ENCODE results near the gene C18orf32. TPM values are rescaled to one million over a fixed set of nuclear protein-coding genes. Genes with fewer than 3 reads are reported as not detected.
A peak's percentile ranks its signal among the peaks of the same experiment; 100 is the strongest.

Gene C18orf32
- polyA plus RNA-seq (2011; rRNA removed) = 35.3 and 59.1 TPM in 2 replicates
- 12.5 and 14.0 TPM in 2 replicates for polyA plus RNA-seq (2012; cell fraction: cytosol; rRNA removed)
- polyA plus RNA-seq (2012; cell fraction: nucleus; rRNA removed) = 3.8 and 5.1 TPM in 2 replicates
- 12.7 to 14.5 TPM (median 13.1 TPM) in 3 replicates for polyA plus RNA-seq (2017; fragmentation: RNase III; extraction: RNeasy Plus Mini Kit Qiagen cat#74134 plus additional on column Dnase treatment)
- 2.4 and 2.8 TPM in 2 replicates for polyA minus RNA-seq (2011; rRNA and poly(A)+ RNA removed)

- DNase-seq (ENCODE audit: low read depth in 1 of 2, low spot score in 1 of 2) (peak; percentile 75 to 91), FAIRE-seq (no peak), ATAC-seq (peak; percentile 94 to 96)
- WGBS (ENCODE audit: missing lambda C conversion rate) = 6% methylated on average over 36 of the region's 69 CpGs
- H3K4me2 ChIP-seq = peak within 1 kb of the TSS; percentile 91
- TF ChIP-seq RNF2 (IDR thresholded peaks at IDR 0.05; ENCODE audit: borderline replicate concordance, low read depth) = 0 out of 2 replicates have a peak, but pooled peaks have one; percentile 29
- TF ChIP-seq MYC (IDR thresholded peaks at IDR 0.05; ENCODE audit: borderline replicate concordance, low read length) = no peak
- TF ChIP-seq ZFP36 (IDR thresholded peaks at IDR 0.05; ENCODE audit: borderline replicate concordance, partially characterized antibody) = no peak
- 0 out of 2 replicates have a peak, but pooled peaks have one; percentile 44 for TF ChIP-seq POLR2AphosphoS2 (conservative IDR thresholded peaks at IDR 0.05; ENCODE audit: low read length)
- TF ChIP-seq GATA3 (IDR thresholded peaks at IDR 0.05; ENCODE audit: borderline replicate concordance) = peak; percentile 34; the same call in 1 of the 2 replicates
- no peak for TF ChIP-seq HOXB13 (CRISPR knock-in tag; IDR thresholded peaks at IDR 0.05; ENCODE audit: low read depth)
- peak; percentile 60; the same call in 1 of the 2 replicates for TF ChIP-seq PBX3 (IDR thresholded peaks at IDR 0.05)
- no peak for TF ChIP-seq FOSL2 (IDR thresholded peaks at IDR 0.05)
- 0 out of 2 replicates have a peak, but pooled peaks have one; percentile 11 for TF ChIP-seq FOSL2 (CRISPR knock-in tag; IDR thresholded peaks at IDR 0.05)
- no peak for TF ChIP-seq USF2 (IDR thresholded peaks at IDR 0.05)
- peak; percentile 64; the same call in 1 of the 2 replicates for TF ChIP-seq HOXA7 (CRISPR knock-in tag; IDR thresholded peaks at IDR 0.05)
- no peak for TF ChIP-seq HES2 (IDR thresholded peaks at IDR 0.05)
- peak; percentile 69 for TF ChIP-seq POLR2A (IDR thresholded peaks at IDR 0.05; ENCODE audit: low read length)
- peak; percentile 22 for TF ChIP-seq FOSB (CRISPR knock-in tag; IDR thresholded peaks at IDR 0.05)
- peak; percentile 89 for TF ChIP-seq TFCP2L1 (CRISPR knock-in tag; IDR thresholded peaks at IDR 0.05)
- TF ChIP-seq BCL3 (IDR thresholded peaks at IDR 0.05) = peak; percentile 61; the same call in 1 of the 3 replicates
- no peak for TF ChIP-seq CHD2 (IDR thresholded peaks at IDR 0.05; ENCODE audit: low read length, partially characterized antibody)
- TF ChIP-seq PHF8 (IDR thresholded peaks at IDR 0.05; ENCODE audit: borderline replicate concordance, low read depth) = peak; percentile 30; the same call in 1 of the 2 replicates
- no peak for TF ChIP-seq NFE2L2 (conservative IDR thresholded peaks at IDR 0.05; ENCODE audit: low read length)
- no peak for TF ChIP-seq RCOR1 (IDR thresholded peaks at IDR 0.05; ENCODE audit: low read depth, low read length)
- TF ChIP-seq RFX5 (IDR thresholded peaks at IDR 0.05) = no peak
- TF ChIP-seq JUN (IDR thresholded peaks at IDR 0.05) = peak; percentile 81 to 92
- TF ChIP-seq SMC3 (IDR thresholded peaks at IDR 0.05) = 0 out of 3 replicates have a peak, but pooled peaks have one; percentile 6
- TF ChIP-seq TP53 (CRISPR knock-in tag; IDR thresholded peaks at IDR 0.05) = peak; percentile 93
- peak; percentile 28 to 59; a peak in 2 of 4 replicates for TF ChIP-seq CEBPB (IDR thresholded peaks at IDR 0.05)
- peak; percentile 77; the same call in 1 of the 2 replicates for TF ChIP-seq MAX (IDR thresholded peaks at IDR 0.05)
- TF ChIP-seq E2F6 (IDR thresholded peaks at IDR 0.05; ENCODE audit: borderline replicate concordance, low read depth) = peak; percentile 61; the same call in 1 of the 2 replicates
- TF ChIP-seq RARB (CRISPR knock-in tag; IDR thresholded peaks at IDR 0.05) = peak; percentile 50; the same call in 1 of the 2 replicates
- TF ChIP-seq HMGXB4 (CRISPR knock-in tag; IDR thresholded peaks at IDR 0.05; ENCODE audit: borderline replicate concordance) = 0 out of 2 replicates have a peak, but pooled peaks have one; percentile 16
- no peak for TF ChIP-seq CBX8 (IDR thresholded peaks at IDR 0.05)
- POLR2A ChIA-PET = interaction anchor here (0.6 to 2.0 kb wide), 10 partner anchors 9 to 371 kb away, joined by 3 to 14 read pairs (median 6); partner anchors contain the start of gene DYM
- peak within 1 kb of the TSS; percentile 62 for H3K4me3 ChIP-seq
- CTCF ChIA-PET = interaction anchor here (1.1 kb wide), 1 partner anchor 10 kb away, joined by 4 read pairs; no protein-coding TSS in a partner anchor
- peak within 1 kb of the TSS; percentile 99 for H3K27ac ChIP-seq
- no peaks in the 10 kb centered on the region for H3K9me3 ChIP-seq
- H3K4me1 ChIP-seq = peaks cover 37% of the 10 kb centered on the region
These were observed at the start of gene C18orf32 for GRCh38 chr18:49486953-49487710. TSS of gene C18orf32 (minus strand) at chr18:49487234. CDS start at chr18:49483748, 3,486 bp downstream.

Data from A549 (cell line).